H9 (cell line): ENCODE results near the gene P2RX5. TPM values are rescaled to one million over a fixed set of nuclear protein-coding genes. Genes with fewer than 3 reads are reported as not detected.
A peak's percentile ranks its signal among the peaks of the same experiment; 100 is the strongest.

Experiments used
- DNase-seq: peaks from one replicate; pipeline ENCODE4 v3.0.0-alpha.2; 2017
- H2AFZ ChIP-seq: one replicate; pipeline ENCODE4 v1.6.1; 2013; ENCODE audit warnings: mild to moderate bottlenecking, low read length, control low read depth, moderate library complexity
- H2AK5ac ChIP-seq: 2 replicates; pipeline ENCODE4 v1.6.1; 2013; ENCODE audit warnings: low read length, control low read depth, mixed read lengths; ENCODE audit not compliant: insufficient read length
- H2BK120ac ChIP-seq: one replicate; pipeline ENCODE4 v1.6.1; 2013; ENCODE audit warnings: low read depth, mild to moderate bottlenecking, low read length, control low read depth, inconsistent platforms; ENCODE audit not compliant: poor library complexity, severe bottlenecking
- H2BK12ac ChIP-seq: 2 replicates; pipeline ENCODE4 v1.6.1; 2013; ENCODE audit warnings: low read length, control low read depth, mixed read lengths, low read depth; ENCODE audit not compliant: insufficient read length
- H2BK15ac ChIP-seq: 2 replicates; pipeline ENCODE4 v1.6.1; 2013; ENCODE audit warnings: low read depth, low read length, control low read depth
- H2BK20ac ChIP-seq: one replicate; pipeline ENCODE4 v1.6.1; 2013; ENCODE audit warnings: low read depth, mild to moderate bottlenecking, low read length, control low read depth, inconsistent platforms; ENCODE audit not compliant: poor library complexity, severe bottlenecking
- H2BK5ac ChIP-seq: 2 replicates; pipeline ENCODE4 v1.6.1; 2013; ENCODE audit warnings: low read length, control low read depth, mixed read lengths; ENCODE audit not compliant: insufficient read length
- H3K14ac ChIP-seq: 2 replicates; pipeline ENCODE4 v1.6.1; 2013; ENCODE audit warnings: low read length, control low read depth; ENCODE audit not compliant: insufficient read depth
- H3K18ac ChIP-seq: 2 replicates; pipeline ENCODE4 v1.6.1; 2013; ENCODE audit warnings: low read depth, mild to moderate bottlenecking, mixed read lengths, low read length, control low read depth; ENCODE audit not compliant: insufficient read length
- H3K23ac ChIP-seq: 2 replicates; pipeline ENCODE4 v1.6.1; 2013; ENCODE audit warnings: low read length, control low read depth, mixed read lengths, low read depth; ENCODE audit not compliant: insufficient read length
- H3K23me2 ChIP-seq: 2 replicates; pipeline ENCODE4 v1.6.1; 2013; ENCODE audit warnings: low read depth, mild to moderate bottlenecking, mixed read lengths, low read length, control low read depth; ENCODE audit not compliant: insufficient read length, poor library complexity, severe bottlenecking
- H3K27ac ChIP-seq: 2 replicates; pipeline ENCODE4 v1.5.1; 2013; ENCODE audit warnings: low read length, control low read depth, mixed read lengths, low read depth; ENCODE audit not compliant: insufficient read length
- H3K27me3 ChIP-seq: 2 replicates; pipeline ENCODE4 v1.6.1; 2013; ENCODE audit warnings: low read length, control low read depth, inconsistent platforms; ENCODE audit not compliant: insufficient read depth
- H3K4ac ChIP-seq: 2 replicates; pipeline ENCODE4 v1.6.1; 2013; ENCODE audit warnings: low read depth, mild to moderate bottlenecking, control low read depth, inconsistent platforms, low read length, moderate library complexity
- H3K4me1 ChIP-seq: 2 replicates; pipeline ENCODE4 v1.6.1; 2013; ENCODE audit warnings: low read length, control low read depth, inconsistent platforms; ENCODE audit not compliant: insufficient read depth
- H3K4me2 ChIP-seq: 2 replicates; pipeline ENCODE4 v1.6.1; 2013; ENCODE audit warnings: low read length, control low read depth, mixed read lengths; ENCODE audit not compliant: insufficient read length, insufficient read depth
- H3K56ac ChIP-seq: 2 replicates; pipeline ENCODE4 v1.6.1; 2013; ENCODE audit warnings: low read depth, mild to moderate bottlenecking, mixed read lengths, low read length, control low read depth; ENCODE audit not compliant: insufficient read length
- H3K79me1 ChIP-seq: 2 replicates; pipeline ENCODE4 v1.6.1; 2013; ENCODE audit warnings: low read depth, mild to moderate bottlenecking, moderate library complexity, low read length, control low read depth, inconsistent platforms; ENCODE audit not compliant: insufficient read depth, poor library complexity, severe bottlenecking
- H3K79me2 ChIP-seq: 2 replicates; pipeline ENCODE4 v1.6.1; 2013; ENCODE audit warnings: low read length, control low read depth, inconsistent platforms; ENCODE audit not compliant: insufficient read depth
- H3K9ac ChIP-seq: 2 replicates; pipeline ENCODE4 v1.6.1; 2013; ENCODE audit warnings: low read length, control low read depth, mixed read lengths; ENCODE audit not compliant: insufficient read length; ENCODE audit errors: extremely low read depth
- H3K9me3 ChIP-seq: one replicate; pipeline ENCODE4 v1.6.1; 2013; ENCODE audit warnings: low read depth, low read length, inconsistent platforms; ENCODE audit not compliant: control insufficient read depth
- H3T11ph ChIP-seq: one replicate; pipeline ENCODE4 v1.6.1; 2013; ENCODE audit warnings: mild to moderate bottlenecking, low read length, control low read depth, inconsistent platforms
- H4K20me1 ChIP-seq: one replicate; pipeline ENCODE4 v1.6.1; 2013; ENCODE audit not compliant: control insufficient read depth, insufficient read length, insufficient read depth
- H4K5ac ChIP-seq: 2 replicates; pipeline ENCODE4 v1.6.1; 2013; ENCODE audit warnings: low read depth, mild to moderate bottlenecking, mixed read lengths, low read length, control low read depth; ENCODE audit not compliant: insufficient read length
- H4K8ac ChIP-seq: replicated peaks from 2 replicates; pipeline ENCODE4 v1.6.1; 2013; ENCODE audit warnings: low read length, control low read depth, mixed read lengths, low read depth; ENCODE audit not compliant: insufficient read length
- H4K91ac ChIP-seq: 2 replicates; pipeline ENCODE4 v1.6.1; 2013; ENCODE audit warnings: low read depth, mild to moderate bottlenecking, moderate library complexity, mixed read lengths, low read length, control low read depth; ENCODE audit not compliant: insufficient read length
- H3K27ac Mint-ChIP-seq, 3 experiments: 2 replicates in 2 of 3; 3 replicates in 1 of 3; pipeline ENCODE4 v1.8.0; 2020 to 2021; ENCODE audit warnings: mixed read lengths in 3 of 3, mild to moderate bottlenecking in 1 of 3, moderate library complexity in 1 of 3
- H3K27me3 Mint-ChIP-seq: 2 replicates; pipeline ENCODE4 v1.8.0; 2021; ENCODE audit warnings: low read depth, mild to moderate bottlenecking, moderate library complexity, mixed read lengths
- H3K36me3 Mint-ChIP-seq, 3 experiments: 2 replicates in 2 of 3; 3 replicates in 1 of 3; pipeline ENCODE4 v1.8.0; 2020 to 2021; ENCODE audit warnings: low read depth in 3 of 3, mixed read lengths in 3 of 3; ENCODE audit not compliant: insufficient read depth in 1 of 3
- H3K4me1 Mint-ChIP-seq, 2 experiments: 2 replicates each; pipeline ENCODE4 v1.8.0; 2020; ENCODE audit warnings: mixed read lengths in 2 of 2
- H3K4me3 Mint-ChIP-seq, 2 experiments: 2 replicates in 1 of 2; 3 replicates in 1 of 2; pipeline ENCODE4 v1.8.0; 2020 to 2021; ENCODE audit warnings: mild to moderate bottlenecking in 2 of 2, mixed read lengths in 2 of 2, moderate library complexity in 1 of 2
- H3K9me3 Mint-ChIP-seq, 2 experiments: 2 replicates in 1 of 2; 3 replicates in 1 of 2; pipeline ENCODE4 v1.8.0; 2020; ENCODE audit warnings: mild to moderate bottlenecking in 2 of 2, mixed read lengths in 2 of 2, moderate library complexity in 1 of 2
- CTCF ChIP-seq: fragments of 200-600 bp; sonication (generic); conservative IDR thresholded peaks from 3 replicates; pipeline ENCODE4 v1.8.0; 2021; ENCODE audit warnings: antibody characterized with exemption, mild to moderate bottlenecking
- WGBS: extraction: QIAGEN DNeasy Blood & Tissue Kit; methylation state at CpG from one replicate; pipeline ENCODE4 v1.1.7; 2013; ENCODE audit warnings: missing lambda C conversion rate, low lambda C conversion rate, mixed read lengths; ENCODE audit not compliant: insufficient read length; ENCODE audit errors: extremely low coverage; 5-methylcytosine and 5-hydroxymethylcytosine counted together
- total RNA-seq: library from RNA; stranded (reverse); gene quantifications from 2 replicates; pipeline ENCODE4 v1.2.1, GENCODE V29; 2021

P2RX5 gene
- total RNA-seq, 1 experiment from 2014 or later = 4.7 TPM

GRCh38 chr17:3639981-3640596 is 55.9 kb downstream of the P2RX5 start:
- Histone ChIP-seq H3K79me2 (no peaks in the 10 kb centered on the region), H3K4ac (no peak overlapping the region), H3K18ac (no peak overlapping the region), H3K9me3 (no peaks in the 10 kb centered on the region), H3K23me2 (peaks cover 11% of the 10 kb centered on the region), H4K8ac (no peak overlapping the region), H2AK5ac (no peak overlapping the region), H2BK5ac (no peak overlapping the region), H2BK120ac (no peak overlapping the region), H3K27me3 (no peaks in the 10 kb centered on the region), H2BK20ac (no peak overlapping the region), H2AFZ (no peak overlapping the region), H3K27ac (no peak overlapping the region), H2BK12ac (no peak overlapping the region), H3K23ac (no peak overlapping the region), H3K4me1 (no peaks in the 10 kb centered on the region; the same call in 1 of the 2 replicates), H3K79me1 (no peaks in the 10 kb centered on the region), H3T11ph (no peak overlapping the region), H3K56ac (no peak overlapping the region), H4K91ac (no peak overlapping the region), H2BK15ac (no peak overlapping the region), H4K5ac (no peak overlapping the region), H3K14ac (no peak overlapping the region), H3K9ac (no peak overlapping the region), H3K4me2 (no peak overlapping the region), H4K20me1 (no peaks in the 10 kb centered on the region)
- Mint-ChIP-seq H3K27me3 (no peaks in the 10 kb centered on the region), H3K4me3 (no peak overlapping the region), H3K9me3 (no peaks in the 10 kb centered on the region), H3K36me3 (peaks cover 3 to 25% (median 21%) of the 10 kb centered on the region in 3 experiments; a peak in 6 of 7 replicates), H3K27ac (peak overlapping the region in 2 of 3 experiments; percentile 3 to 84; a peak in 4 of 7 replicates), H3K4me1 (peaks cover 20 to 24% of the 10 kb centered on the region in 2 experiments)
- DNase-seq = no peak
- no CpG with 5 or more reads among the region's 7 CpGs for WGBS
- TF ChIP-seq CTCF = no peak
